Liver (tissue), 3 donors: ENCODE data around the gene DGKE.

Experiments
- EGR1 ChIP-seq, 2 donors: IDR thresholded peaks; 2 replicates each; pipeline ENCODE4 v1.6.1; 2016 to 2018; ENCODE audit warnings: antibody characterized with exemption in 2 of 2, low read depth in 2 of 2
- FOXA1 ChIP-seq: IDR thresholded peaks from 2 replicates; pipeline ENCODE4 v1.6.1; 2016; ENCODE audit warnings: antibody characterized with exemption
- GABPA ChIP-seq, 2 donors: IDR thresholded peaks in 1 of 2; conservative IDR thresholded peaks in 1 of 2; 2 replicates each; pipeline ENCODE4 v1.6.1; 2016; ENCODE audit warnings: antibody characterized with exemption in 2 of 2, mild to moderate bottlenecking in 1 of 2, moderate library complexity in 1 of 2
- HNF4A ChIP-seq, 2 donors: conservative IDR thresholded peaks; 2 replicates each; pipeline ENCODE4 v1.6.1; 2016; ENCODE audit warnings: antibody characterized with exemption in 2 of 2, mild to moderate bottlenecking in 2 of 2
- HNF4G ChIP-seq: IDR thresholded peaks from 2 replicates; pipeline ENCODE4 v1.6.1; 2016; ENCODE audit warnings: antibody characterized with exemption
- JUND ChIP-seq, 2 donors: IDR thresholded peaks; 2 replicates each; pipeline ENCODE4 v1.6.1; 2016; ENCODE audit warnings: antibody characterized with exemption in 2 of 2
- RAD21 ChIP-seq, 2 donors: IDR thresholded peaks; 2 replicates each; pipeline ENCODE4 v1.6.1; 2016; ENCODE audit warnings: antibody characterized with exemption in 2 of 2, mild to moderate bottlenecking in 2 of 2
- REST ChIP-seq: IDR thresholded peaks from 2 replicates; pipeline ENCODE4 v1.6.1; 2016; ENCODE audit warnings: antibody characterized with exemption, mild to moderate bottlenecking
- RXRA ChIP-seq, 2 donors: IDR thresholded peaks; 2 replicates each; pipeline ENCODE4 v1.6.1; 2017 to 2018; ENCODE audit warnings: antibody characterized with exemption in 2 of 2, mild to moderate bottlenecking in 1 of 2
- SP1 ChIP-seq: IDR thresholded peaks from 2 replicates; pipeline ENCODE4 v1.6.1; 2018; ENCODE audit warnings: antibody characterized with exemption, mild to moderate bottlenecking
- TAF1 ChIP-seq: conservative IDR thresholded peaks from 2 replicates; pipeline ENCODE4 v1.6.1; 2016; ENCODE audit warnings: antibody characterized with exemption, mild to moderate bottlenecking
- YY1 ChIP-seq: IDR thresholded peaks from 2 replicates; pipeline ENCODE4 v1.6.1; 2016; ENCODE audit warnings: antibody characterized with exemption, mild to moderate bottlenecking
- TF ChIP-seq, protein P1 (sequence below): fragments of 150-350 bp; IDR thresholded peaks from 2 replicates; pipeline ENCODE4 v1.5.1; 2017; ENCODE audit warnings: improper control_type of control experiment, low read depth, low read length; ENCODE audit not compliant: missing input control
- TF ChIP-seq, protein P2 (sequence below): IDR thresholded peaks from 2 replicates; pipeline ENCODE4 v1.6.1; 2016; ENCODE audit warnings: antibody characterized with exemption
- donor health status: healthy.
- donor health status: healthy.

DNA sequence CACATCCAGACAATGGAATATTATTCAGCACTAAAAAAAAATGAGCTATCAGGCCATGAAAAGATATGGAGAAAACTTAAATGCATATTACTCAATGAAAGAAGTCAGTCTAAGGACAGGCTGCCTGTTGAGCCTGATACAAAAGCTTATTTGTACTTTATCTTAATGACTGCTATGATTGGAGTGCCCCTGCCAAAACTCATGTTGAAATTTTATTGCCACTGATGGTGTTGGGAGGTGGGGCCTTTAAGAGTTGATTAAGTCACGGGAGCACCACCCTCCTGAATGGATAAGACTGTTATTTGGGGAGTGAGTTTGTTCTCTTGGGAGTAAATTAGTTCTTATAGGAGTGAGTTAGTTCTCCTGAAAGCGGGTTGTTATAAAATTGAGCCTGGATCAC, 10.1 kb upstream of the DGKE start:
- TF ChIP-seq, protein P1, sequence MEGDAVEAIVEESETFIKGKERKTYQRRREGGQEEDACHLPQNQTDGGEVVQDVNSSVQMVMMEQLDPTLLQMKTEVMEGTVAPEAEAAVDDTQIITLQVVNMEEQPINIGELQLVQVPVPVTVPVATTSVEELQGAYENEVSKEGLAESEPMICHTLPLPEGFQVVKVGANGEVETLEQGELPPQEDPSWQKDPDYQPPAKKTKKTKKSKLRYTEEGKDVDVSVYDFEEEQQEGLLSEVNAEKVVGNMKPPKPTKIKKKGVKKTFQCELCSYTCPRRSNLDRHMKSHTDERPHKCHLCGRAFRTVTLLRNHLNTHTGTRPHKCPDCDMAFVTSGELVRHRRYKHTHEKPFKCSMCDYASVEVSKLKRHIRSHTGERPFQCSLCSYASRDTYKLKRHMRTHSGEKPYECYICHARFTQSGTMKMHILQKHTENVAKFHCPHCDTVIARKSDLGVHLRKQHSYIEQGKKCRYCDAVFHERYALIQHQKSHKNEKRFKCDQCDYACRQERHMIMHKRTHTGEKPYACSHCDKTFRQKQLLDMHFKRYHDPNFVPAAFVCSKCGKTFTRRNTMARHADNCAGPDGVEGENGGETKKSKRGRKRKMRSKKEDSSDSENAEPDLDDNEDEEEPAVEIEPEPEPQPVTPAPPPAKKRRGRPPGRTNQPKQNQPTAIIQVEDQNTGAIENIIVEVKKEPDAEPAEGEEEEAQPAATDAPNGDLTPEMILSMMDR: no peak
- TF ChIP-seq RAD21 (IDR thresholded peaks at IDR 0.05): no peak
- no peak for TF ChIP-seq YY1
- no peak for TF ChIP-seq FOXA1
- TF ChIP-seq TAF1: no peak
- no peak for TF ChIP-seq REST
- no peak for TF ChIP-seq HNF4G
- TF ChIP-seq, protein P2, sequence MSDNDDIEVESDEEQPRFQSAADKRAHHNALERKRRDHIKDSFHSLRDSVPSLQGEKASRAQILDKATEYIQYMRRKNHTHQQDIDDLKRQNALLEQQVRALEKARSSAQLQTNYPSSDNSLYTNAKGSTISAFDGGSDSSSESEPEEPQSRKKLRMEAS: no peak
- TF ChIP-seq JUND (IDR thresholded peaks at IDR 0.05): no peak
- peak in 1 of 2 donors; percentile 12 for TF ChIP-seq HNF4A (conservative IDR thresholded peaks at IDR 0.05)
- peak in 1 of 2 donors; percentile 38 for TF ChIP-seq RXRA (IDR thresholded peaks at IDR 0.05)
- TF ChIP-seq SP1: no peak
- TF ChIP-seq GABPA (IDR thresholded peaks at IDR 0.05 in 1 of 2, conservative IDR thresholded peaks at IDR 0.05 in 1 of 2): no peak
- no peak for TF ChIP-seq EGR1 (IDR thresholded peaks at IDR 0.05; ENCODE audit: low read depth in 2 of 2)
